ENCODE data around the gene TMOD1. TPM values are rescaled to one million over a fixed set of nuclear protein-coding genes. Genes with fewer than 3 reads are reported as not detected.

Gene TMOD1
- total and polyA plus RNA-seq, 9 of the 15 experiments (the other 6 are each of a cell fraction or from before 2014, with no cell fraction given) = 7.1 to 41.2 (median 14.2) TPM

GRCh38 chr9:97632985-97633858 lies 131.8 kb downstream of the TMOD1 start, which contains the start of the genes NCBP1 and TSTD2 (continued):
- TF ChIP-seq ERF (CRISPR knock-in tag; IDR thresholded peaks at IDR 0.05) (0 out of 2 replicates have a peak, but pooled peaks have one; percentile 35), ZNF280B (CRISPR knock-in tag; IDR thresholded peaks at IDR 0.05) (no peak), STAT5B (CRISPR knock-in tag; IDR thresholded peaks at IDR 0.05) (no peak), PYGO2 (tag; IDR thresholded peaks at IDR 0.05) (no peak), LCOR (CRISPR knock-in tag; IDR thresholded peaks at IDR 0.05) (no peak; the same call in 1 of the 2 replicates), NCOA4 (IDR thresholded peaks at IDR 0.05; ENCODE audit: partially characterized antibody) (no peak), THRAP3 (IDR thresholded peaks at IDR 0.05; ENCODE audit: borderline replicate concordance) (no peak), RB1 (IDR thresholded peaks at IDR 0.05; ENCODE audit: low read depth) (peak; percentile 86), ZNF324 (CRISPR knock-in tag; IDR thresholded peaks at IDR 0.05) (no peak), ATF6 (CRISPR knock-in tag; IDR thresholded peaks at IDR 0.05) (no peak), SREBF2 (CRISPR knock-in tag; IDR thresholded peaks at IDR 0.05) (no peak), ZBTB1 (CRISPR knock-in tag; IDR thresholded peaks at IDR 0.05; ENCODE audit: borderline replicate concordance, low read depth) (peak; percentile 77; the same call in 1 of the 2 replicates), MEF2D (tag; conservative IDR thresholded peaks at IDR 0.05; ENCODE audit: low read depth) (peak; percentile 36), RBM14 (IDR thresholded peaks at IDR 0.05; ENCODE audit: borderline replicate concordance, insufficient read depth, low read depth, low read length) (no peak), SMAD3 (CRISPR knock-in tag; conservative IDR thresholded peaks at IDR 0.05) (no peak), NCOA1 (IDR thresholded peaks at IDR 0.05; ENCODE audit: low read depth) (peak; percentile 65; the same call in 1 of the 2 replicates), ZNF639 (CRISPR knock-in tag; conservative IDR thresholded peaks at IDR 0.05 in 1 of 2, IDR thresholded peaks at IDR 0.05 in 1 of 2) (peak in 1 of 2 experiments; percentile 100; a peak in 2 of 4 replicates), EZH2 (IDR thresholded peaks at IDR 0.05; ENCODE audit: borderline replicate concordance, low read depth, low read length) (no peak), GTF2A2 (tag; IDR thresholded peaks at IDR 0.05) (no peak), ZNF589 (CRISPR knock-in tag; IDR thresholded peaks at IDR 0.05; ENCODE audit: low read depth) (no peak; the same call in 1 of the 2 replicates), MBD2 (IDR thresholded peaks at IDR 0.05; ENCODE audit: borderline replicate concordance, low read depth) (peak; percentile 82), PRPF4 (IDR thresholded peaks at IDR 0.05; ENCODE audit: insufficient read depth, low read depth, low read length, poor library complexity, severe bottlenecking) (no peak), NELFE (IDR thresholded peaks at IDR 0.05; ENCODE audit: insufficient read depth, insufficient read length) (no peak)

All from K562 (cell line).